NCI-H524 (cell line): ENCODE results near the gene TRAPPC3L.
"Not testable (repeated sequence)": the region's sequence is repeated elsewhere in the genome, so short reads cannot be mapped to it uniquely, and the experiment has no call there.

Source experiments
- DNase-seq, 2 experiments: peaks; one replicate each; lab custom pipeline; 2025; lab: John Stamatoyannopoulos, UW

TRAPPC3L gene

GRCh38 chr6:116513224-116513875, 32.1 kb downstream of the TRAPPC3L start:
- no peak for DNase-seq

GRCh38 chr6:116512734-116513133, 32.8 kb downstream of the TRAPPC3L start:
- no peak for DNase-seq

- no peak for DNase-seq
Observed at GRCh38 chr6:116512111-116512559, 33.3 kb downstream of the TRAPPC3L start.

GRCh38 chr6:116511424-116512110, 33.9 kb downstream of the TRAPPC3L start, which contains the start of gene CALHM5:
TSS of gene CALHM5 (plus strand) at chr6:116511639. CDS start at chr6:116511697, 58 bp downstream.
- DNase-seq, result no peak

GRCh38 chr6:116508527-116508926, 37.0 kb downstream of the TRAPPC3L start:
- no peak for DNase-seq

GRCh38 chr6:116507324-116507723, 38.2 kb downstream of the TRAPPC3L start:
- DNase-seq, result no peak

GRCh38 chr6:116500969-116501433, 44.5 kb downstream of the TRAPPC3L start:
- no peak for DNase-seq

GRCh38 chr6:116497113-116497676, 48.3 kb downstream of the TRAPPC3L start:
- DNase-seq, result no peak

GRCh38 chr6:116495161-116495560, 50.3 kb downstream of the TRAPPC3L start:
- DNase-seq, result not testable (repeated sequence)

GRCh38 chr6:116492331-116493067, 53.0 kb downstream of the TRAPPC3L start:
- no peak for DNase-seq

- no peak for DNase-seq
Observed at GRCh38 chr6:116491610-116492330, 53.7 kb downstream of the TRAPPC3L start.

- DNase-seq, result no peak
Observed at GRCh38 chr6:116485559-116486184, 59.8 kb downstream of the TRAPPC3L start.

GRCh38 chr6:116483616-116484015, 61.9 kb downstream of the TRAPPC3L start:
- no peak for DNase-seq

GRCh38 chr6:116482780-116483179, 62.7 kb downstream of the TRAPPC3L start:
- DNase-seq, result no peak

GRCh38 chr6:116476002-116476678, 69.3 kb downstream of the TRAPPC3L start:
- DNase-seq, result peak in 1 of 2 experiments; percentile 10

- DNase-seq, result no peak
Observed at GRCh38 chr6:116475141-116475540, 70.3 kb downstream of the TRAPPC3L start.

- no peak for DNase-seq
Observed at GRCh38 chr6:116472706-116473105, 72.8 kb downstream of the TRAPPC3L start.

GRCh38 chr6:116471531-116471930, 74.0 kb downstream of the TRAPPC3L start:
- peak; percentile 43 to 76 for DNase-seq

- no peak for DNase-seq
Observed at GRCh38 chr6:116468293-116468692, 77.2 kb downstream of the TRAPPC3L start.

GRCh38 chr6:116467514-116467913, 78.0 kb downstream of the TRAPPC3L start:
- no peak for DNase-seq

GRCh38 chr6:116467096-116467495, 78.4 kb downstream of the TRAPPC3L start:
- DNase-seq, result no peak
